ENCODE measurements around the gene GNB1. TPM values are rescaled to one million over a fixed set of nuclear protein-coding genes. Genes with fewer than 3 reads are reported as not detected.
"Not testable (repeated sequence)": the region's sequence is repeated elsewhere in the genome, so short reads cannot be mapped to it uniquely, and the experiment has no call there.

The GNB1 gene
- total and polyA plus RNA-seq, 7 donors = 32.3 to 100 (median 70.1) TPM

DNA sequence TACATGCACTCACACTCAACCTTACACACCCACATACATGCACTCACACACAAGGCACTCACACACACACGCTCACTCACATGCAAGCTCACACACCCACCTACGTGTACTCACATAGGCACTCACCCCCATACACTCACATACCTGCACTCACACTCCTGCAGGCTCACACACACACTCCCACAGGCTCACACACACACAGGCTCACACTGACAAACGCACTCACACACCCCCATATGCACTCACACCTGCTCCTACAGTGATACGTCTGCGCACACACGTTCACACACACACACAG, 47.3 kb upstream of the GNB1 start:
- Histone ChIP-seq H3K36me3 (ENCODE audit: insufficient read depth in 1 of 2, low read depth in 1 of 2) (no peaks in the 10 kb centered on the region), H3K4me1 (no peaks in the 10 kb centered on the region), H3K4me3 (no peak overlapping the region), H3K27ac (no peak overlapping the region), H3K27me3 (ENCODE audit: insufficient read depth in 3 of 3, low read length in 2 of 3) (peaks cover 0 to 32% (median 0%) of the 10 kb centered on the region in 3 donors), H3K9me3 (no peaks in the 10 kb centered on the region)
- TF ChIP-seq, protein P1, sequence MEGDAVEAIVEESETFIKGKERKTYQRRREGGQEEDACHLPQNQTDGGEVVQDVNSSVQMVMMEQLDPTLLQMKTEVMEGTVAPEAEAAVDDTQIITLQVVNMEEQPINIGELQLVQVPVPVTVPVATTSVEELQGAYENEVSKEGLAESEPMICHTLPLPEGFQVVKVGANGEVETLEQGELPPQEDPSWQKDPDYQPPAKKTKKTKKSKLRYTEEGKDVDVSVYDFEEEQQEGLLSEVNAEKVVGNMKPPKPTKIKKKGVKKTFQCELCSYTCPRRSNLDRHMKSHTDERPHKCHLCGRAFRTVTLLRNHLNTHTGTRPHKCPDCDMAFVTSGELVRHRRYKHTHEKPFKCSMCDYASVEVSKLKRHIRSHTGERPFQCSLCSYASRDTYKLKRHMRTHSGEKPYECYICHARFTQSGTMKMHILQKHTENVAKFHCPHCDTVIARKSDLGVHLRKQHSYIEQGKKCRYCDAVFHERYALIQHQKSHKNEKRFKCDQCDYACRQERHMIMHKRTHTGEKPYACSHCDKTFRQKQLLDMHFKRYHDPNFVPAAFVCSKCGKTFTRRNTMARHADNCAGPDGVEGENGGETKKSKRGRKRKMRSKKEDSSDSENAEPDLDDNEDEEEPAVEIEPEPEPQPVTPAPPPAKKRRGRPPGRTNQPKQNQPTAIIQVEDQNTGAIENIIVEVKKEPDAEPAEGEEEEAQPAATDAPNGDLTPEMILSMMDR (IDR thresholded peaks at IDR 0.05) = no peak
- 71 to 74% (median 71%) methylated on average over 6 of the region's 6 CpGs for WGBS, 3 donors
- DNase-seq (no peak), ATAC-seq (no peak)
- intact Hi-C loops (cut with DNase I) = no loop called here

DNA sequence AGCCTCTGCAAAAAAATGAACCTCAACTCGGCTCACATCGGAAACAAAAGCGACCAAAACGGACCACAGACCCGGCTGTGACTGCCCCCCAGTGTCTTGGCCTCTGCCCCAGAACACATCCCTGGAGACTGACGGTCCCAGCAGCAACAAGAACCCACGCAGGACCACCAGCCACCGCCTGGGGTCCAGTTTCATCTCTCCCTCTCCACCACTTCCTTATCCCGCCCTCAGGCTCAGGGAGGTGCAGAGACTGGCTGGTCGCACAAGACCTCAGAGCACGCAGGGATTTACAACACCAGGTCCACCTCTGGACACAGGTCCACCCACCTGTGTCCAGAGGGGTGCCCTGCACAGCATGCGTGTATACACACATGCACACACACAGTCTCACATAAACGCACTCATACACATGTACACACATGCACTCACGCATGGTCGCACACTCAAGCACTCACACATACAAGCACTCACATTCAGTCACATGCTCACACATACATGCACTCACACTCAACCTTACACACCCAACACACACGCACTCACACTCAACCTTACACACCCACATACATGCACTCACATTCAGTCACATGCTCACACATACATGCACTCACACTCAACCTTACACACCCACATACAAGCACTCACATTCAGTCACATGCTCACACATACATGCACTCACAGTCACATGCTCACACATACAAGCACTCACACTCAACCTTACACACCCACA, 46.8 kb upstream of the GNB1 start:
- Histone ChIP-seq H3K27ac (no peak overlapping the region), H3K27me3 (ENCODE audit: insufficient read depth in 3 of 3, low read length in 2 of 3) (peaks cover 0 to 32% (median 0%) of the 10 kb centered on the region in 3 donors), H3K9me3 (no peaks in the 10 kb centered on the region), H3K36me3 (ENCODE audit: insufficient read depth in 1 of 2, low read depth in 1 of 2) (no peaks in the 10 kb centered on the region), H3K4me1 (no peaks in the 10 kb centered on the region), H3K4me3 (no peak overlapping the region)
- 53 to 57% (median 53%) methylated on average over 16 of the region's 16 CpGs for WGBS, 3 donors
- no peak for DNase-seq
- ATAC-seq = no peak
- TF ChIP-seq, protein P1 (IDR thresholded peaks at IDR 0.05) = no peak
- intact Hi-C loops (cut with DNase I) = no loop called here

DNA sequence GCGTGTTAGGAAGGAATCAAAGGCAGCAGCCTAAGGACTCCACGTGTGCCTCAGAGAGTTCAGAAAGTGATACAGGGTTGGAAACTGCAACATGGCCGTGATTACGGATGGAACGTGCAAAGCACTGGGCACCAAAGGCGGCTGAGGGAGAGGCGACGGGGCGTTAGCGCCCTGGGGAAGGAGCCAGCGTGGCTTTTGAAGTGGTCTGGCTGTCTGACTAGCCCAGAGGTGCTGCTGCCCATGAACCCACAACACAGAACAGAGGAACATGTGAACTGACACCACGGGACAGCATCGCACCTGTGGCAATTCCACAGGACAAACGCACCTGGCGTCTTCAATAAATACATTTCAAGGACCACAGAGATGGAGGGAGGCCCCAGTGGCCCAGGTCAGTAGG, 46.2 kb upstream of the GNB1 start:
- TF ChIP-seq, protein P1 (IDR thresholded peaks at IDR 0.05) = no peak
- no peaks in the 10 kb centered on the region for H3K4me1 ChIP-seq
- DNase-seq = no peak
- no peak for ATAC-seq
- H3K27ac ChIP-seq = no peak overlapping the region
- intact Hi-C loops (cut with DNase I) = no loop called here
- peaks cover 0 to 28% (median 0%) of the 10 kb centered on the region in 3 donors for H3K27me3 ChIP-seq (ENCODE audit: insufficient read depth in 3 of 3, low read length in 2 of 3)
- H3K9me3 ChIP-seq = no peaks in the 10 kb centered on the region
- no peak overlapping the region for H3K4me3 ChIP-seq
- 53 to 64% (median 55%) methylated on average over 15 of the region's 15 CpGs for WGBS, 3 donors
- H3K36me3 ChIP-seq (ENCODE audit: insufficient read depth in 1 of 2, low read depth in 1 of 2) = no peaks in the 10 kb centered on the region

DNA sequence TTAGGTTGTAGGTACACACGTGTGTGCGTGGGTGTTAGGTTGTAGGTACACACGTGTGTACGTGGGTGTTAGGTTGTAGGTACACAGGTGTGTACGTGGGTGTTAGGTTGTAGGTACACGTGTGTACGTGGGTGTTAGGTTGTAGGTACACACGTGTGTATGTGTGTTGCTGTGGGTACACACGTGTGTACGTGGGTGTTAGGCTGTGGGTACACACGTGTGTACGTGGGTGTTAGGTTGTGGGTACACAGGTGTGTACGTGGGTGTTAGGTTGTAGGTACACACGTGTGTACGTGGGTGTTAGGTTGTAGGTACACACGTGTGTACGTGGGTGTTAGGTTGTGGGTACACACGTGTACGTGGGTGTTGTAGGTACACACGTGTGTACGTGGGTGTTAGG, 44.0 kb upstream of the GNB1 start:
- peaks cover 0 to 13% (median 0%) of the 10 kb centered on the region in 3 donors for H3K27me3 ChIP-seq (ENCODE audit: insufficient read depth in 3 of 3, low read length in 2 of 3)
- intact Hi-C loops (cut with DNase I); H3K9me3 ChIP-seq; H3K27ac ChIP-seq; H3K4me3 ChIP-seq; H3K4me1 ChIP-seq; H3K36me3 ChIP-seq (ENCODE audit: insufficient read depth in 1 of 2, low read depth in 1 of 2); DNase-seq; ATAC-seq: not testable (repeated sequence)
- 65 to 93% (median 74%) methylated on average over 4 to 19 of the region's 21 CpGs for WGBS, 3 donors

DNA sequence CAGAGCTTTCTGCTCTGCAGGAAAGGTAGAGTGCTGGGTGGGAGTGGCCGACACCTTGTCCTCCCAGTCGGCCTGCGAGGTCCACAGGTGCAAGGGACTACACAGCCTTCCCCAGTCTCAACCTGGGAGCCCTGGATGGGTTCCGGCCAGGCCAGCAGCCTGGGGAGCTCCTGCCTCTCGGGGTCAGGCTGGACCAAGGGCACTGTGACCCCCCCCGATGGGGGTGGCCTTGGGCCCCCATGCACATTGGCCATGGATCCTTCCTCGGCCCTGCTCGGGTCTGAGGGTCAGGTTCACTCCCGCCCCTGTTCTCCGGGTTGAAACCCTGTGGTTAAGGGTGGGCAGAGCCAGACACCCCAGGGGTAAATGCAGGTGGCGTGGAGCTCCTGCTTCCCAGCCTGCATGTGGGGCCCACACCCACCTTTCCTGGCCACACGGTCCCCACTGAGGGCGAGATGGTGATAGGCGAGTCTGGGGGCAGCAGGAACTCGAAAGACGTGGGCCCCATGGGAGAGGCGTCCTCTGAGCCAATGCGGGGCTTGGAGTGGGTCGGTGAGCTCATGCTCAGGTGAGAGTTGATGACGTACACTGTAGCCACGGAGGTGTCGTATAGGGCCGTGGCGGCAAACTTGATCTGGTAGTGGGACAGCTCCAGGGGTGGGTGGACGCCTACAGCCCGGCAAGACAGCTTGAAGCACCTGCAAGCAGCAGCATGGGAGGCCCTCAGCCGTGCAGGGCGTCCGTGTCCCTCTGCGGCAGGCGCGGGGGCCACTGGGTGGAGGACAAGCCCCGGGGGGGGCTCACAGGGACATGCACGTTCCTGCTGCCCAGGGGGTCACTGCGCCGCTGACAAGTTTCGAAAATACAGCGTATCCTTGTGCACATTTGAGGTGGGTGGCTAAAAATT, 39.0 kb upstream of the GNB1 start:
- Histone ChIP-seq H3K27ac (no peak overlapping the region), H3K27me3 (ENCODE audit: insufficient read depth in 3 of 3, low read length in 2 of 3) (peaks cover 0 to 2% (median 0%) of the 10 kb centered on the region in 3 donors), H3K4me3 (no peak overlapping the region), H3K9me3 (no peaks in the 10 kb centered on the region), H3K36me3 (ENCODE audit: insufficient read depth in 1 of 2, low read depth in 1 of 2) (no peaks in the 10 kb centered on the region), H3K4me1 (no peaks in the 10 kb centered on the region)
- no peak for DNase-seq
- TF ChIP-seq, protein P1 (IDR thresholded peaks at IDR 0.05) = no peak
- intact Hi-C loops (cut with DNase I) = no loop called here
- peak in 1 of 4 donors; percentile 25 for ATAC-seq
- WGBS, 3 donors = 78 to 86% (median 81%) methylated on average over 36 to 38 of the region's 38 CpGs
